Neural progenitor cell (in vitro differentiated cells): ENCODE results near the gene FOXK2. TPM values are rescaled to one million over a fixed set of nuclear protein-coding genes. Genes with fewer than 3 reads are reported as not detected.

Source experiments
- DNase-seq: peaks from one replicate; pipeline ENCODE4 v3.0.0-alpha.2; 2016; ENCODE audit warnings: low spot score
- H2AFZ ChIP-seq: fragments of 200-600 bp; sonication (generic); replicated peaks from 2 replicates; pipeline ENCODE4 v1.6.1; 2016; ENCODE audit warnings: antibody characterized with exemption
- H3F3A ChIP-seq: fragments of 200-600 bp; sonication (generic); 2 replicates; pipeline ENCODE4 v1.6.1; 2016; ENCODE audit warnings: antibody characterized with exemption, low read depth
- H3K27ac ChIP-seq: fragments of 200-600 bp; sonication (generic); 2 replicates; pipeline ENCODE4 v1.5.1; 2016; ENCODE audit warnings: mild to moderate bottlenecking
- H3K27me3 ChIP-seq: fragments of 200-600 bp; sonication (generic); 2 replicates; pipeline ENCODE4 v1.6.1; 2016; ENCODE audit warnings: mild to moderate bottlenecking, moderate library complexity
- H3K36me3 ChIP-seq: fragments of 200-600 bp; sonication (generic); 2 replicates; pipeline ENCODE4 v1.5.1; 2016
- H3K4me1 ChIP-seq: fragments of 200-600 bp; sonication (generic); 2 replicates; pipeline ENCODE4 v1.6.1; 2016; ENCODE audit warnings: mixed run types
- H3K4me2 ChIP-seq: fragments of 200-600 bp; sonication (generic); 2 replicates; pipeline ENCODE4 v1.6.1; 2016
- H3K4me3 ChIP-seq: fragments of 200-600 bp; sonication (generic); 2 replicates; pipeline ENCODE4 v1.5.1; 2016
- H3K79me2 ChIP-seq: fragments of 200-600 bp; sonication (generic); 2 replicates; pipeline ENCODE4 v1.6.1; 2016; ENCODE audit warnings: low read depth
- H3K9ac ChIP-seq: fragments of 200-600 bp; sonication (generic); 2 replicates; pipeline ENCODE4 v1.6.1; 2016
- H3K9me3 ChIP-seq: fragments of 200-600 bp; sonication (generic); 2 replicates; pipeline ENCODE4 v1.5.1; 2016; ENCODE audit warnings: low read depth
- H4K20me1 ChIP-seq: fragments of 200-600 bp; sonication (generic); 2 replicates; pipeline ENCODE4 v1.6.1; 2016; ENCODE audit warnings: low read depth
- H3K27ac Mint-ChIP-seq: 3 replicates; pipeline ENCODE4 v1.8.0; 2021; ENCODE audit warnings: mixed read lengths
- H3K27me3 Mint-ChIP-seq: 2 replicates; pipeline ENCODE4 v1.8.0; 2022; ENCODE audit warnings: low read depth, mild to moderate bottlenecking, inconsistent platforms, moderate library complexity, mixed read lengths; ENCODE audit not compliant: insufficient read depth
- H3K36me3 Mint-ChIP-seq: 3 replicates; pipeline ENCODE4 v1.8.0; 2021; ENCODE audit warnings: mixed read lengths
- H3K4me1 Mint-ChIP-seq: 3 replicates; pipeline ENCODE4 v1.8.0; 2021; ENCODE audit warnings: mixed read lengths
- H3K4me3 Mint-ChIP-seq: 3 replicates; pipeline ENCODE4 v1.8.0; 2021; ENCODE audit warnings: mild to moderate bottlenecking, moderate library complexity, mixed read lengths
- H3K9me3 Mint-ChIP-seq: 3 replicates; pipeline ENCODE4 v1.8.0; 2020; ENCODE audit warnings: mixed read lengths
- CTCF ChIP-seq: fragments of 200-600 bp; sonication (generic); IDR thresholded peaks from 2 replicates; pipeline ENCODE4 v1.5.1; 2017; ENCODE audit warnings: antibody characterized with exemption, mild to moderate bottlenecking
- EZH2 ChIP-seq: fragments of 200-600 bp; sonication (generic); IDR thresholded peaks from 2 replicates; pipeline ENCODE4 v1.6.1; 2017; ENCODE audit warnings: antibody characterized with exemption, mild to moderate bottlenecking, moderate library complexity
- EZH2phosphoT487 ChIP-seq: fragments of 200-600 bp; sonication (generic); IDR thresholded peaks from 2 replicates; pipeline ENCODE4 v1.6.1; 2017; ENCODE audit warnings: antibody characterized with exemption
- total RNA-seq: library from RNA; depleted of rRNA; stranded (reverse); fragments of >200 nt; gene quantifications from 2 replicates; pipeline ENCODE4 v1.2.3, GENCODE V29; 2015; ENCODE audit warnings: low replicate concordance

FOXK2 gene
- total RNA-seq, 1 donor from 2014 or later: 28.1 TPM

GRCh38 chr17:82642022-82642421 lies 122.5 kb downstream of the FOXK2 start:
- peaks cover 98% of the 10 kb centered on the region for H3K79me2 ChIP-seq
- no peak overlapping the region for H3K9ac ChIP-seq
- H3K27ac ChIP-seq: no peak overlapping the region
- Mint-ChIP-seq H3K27me3 (peaks cover 2% of the 10 kb centered on the region), H3K27ac (no peak overlapping the region), H3K4me1 (peaks cover 18% of the 10 kb centered on the region), H3K4me3 (no peak overlapping the region), H3K9me3 (peaks cover 2% of the 10 kb centered on the region), H3K36me3 (peaks cover 18% of the 10 kb centered on the region)
- H3F3A ChIP-seq: no peaks in the 10 kb centered on the region
- peaks cover 6% of the 10 kb centered on the region for H3K4me1 ChIP-seq
- H3K27me3 ChIP-seq: no peaks in the 10 kb centered on the region
- DNase-seq: no peak
- H3K36me3 ChIP-seq: no peaks in the 10 kb centered on the region
- no peaks in the 10 kb centered on the region for H3K9me3 ChIP-seq
- TF ChIP-seq EZH2: no peak
- TF ChIP-seq CTCF: no peak
- no peak for TF ChIP-seq EZH2phosphoT487
- H3K4me3 ChIP-seq: no peak overlapping the region
- peaks cover 91% of the 10 kb centered on the region for H4K20me1 ChIP-seq
- no peak overlapping the region for H3K4me2 ChIP-seq
- H2AFZ ChIP-seq: no peak overlapping the region

GRCh38 chr17:82644148-82644547 lies 124.6 kb downstream of the FOXK2 start:
- Histone ChIP-seq H3K27me3 (no peaks in the 10 kb centered on the region), H3K9ac (no peak overlapping the region), H4K20me1 (peaks cover 82% of the 10 kb centered on the region), H3F3A (peaks cover 9% of the 10 kb centered on the region), H3K36me3 (no peaks in the 10 kb centered on the region), H3K27ac (no peak overlapping the region), H3K4me2 (no peak overlapping the region), H3K79me2 (peaks cover 87% of the 10 kb centered on the region), H3K4me1 (peaks cover 6% of the 10 kb centered on the region), H2AFZ (no peak overlapping the region), H3K9me3 (no peaks in the 10 kb centered on the region), H3K4me3 (no peak overlapping the region)
- DNase-seq: no peak
- no peak overlapping the region for H3K27ac Mint-ChIP-seq
- TF ChIP-seq EZH2phosphoT487 (no peak), EZH2 (no peak), CTCF (no peak)
- H3K9me3 Mint-ChIP-seq: no peaks in the 10 kb centered on the region
- peaks cover 11% of the 10 kb centered on the region for H3K36me3 Mint-ChIP-seq
- peaks cover 13% of the 10 kb centered on the region for H3K4me1 Mint-ChIP-seq
- peaks cover 2% of the 10 kb centered on the region for H3K27me3 Mint-ChIP-seq
- no peak overlapping the region for H3K4me3 Mint-ChIP-seq

- peaks cover 71% of the 10 kb centered on the region for H4K20me1 ChIP-seq
- TF ChIP-seq CTCF (no peak), EZH2phosphoT487 (no peak), EZH2 (no peak)
- no peaks in the 10 kb centered on the region for H3K9me3 ChIP-seq
- DNase-seq: no peak
- H3K27ac ChIP-seq: no peak overlapping the region
- Mint-ChIP-seq H3K27me3 (peaks cover 5% of the 10 kb centered on the region), H3K9me3 (no peaks in the 10 kb centered on the region), H3K4me3 (peak overlapping the region; percentile 91), H3K36me3 (peaks cover 8% of the 10 kb centered on the region), H3K4me1 (peaks cover 16% of the 10 kb centered on the region), H3K27ac (no peak overlapping the region)
- H3K4me1 ChIP-seq: peaks cover 6% of the 10 kb centered on the region
- no peak overlapping the region for H3K4me2 ChIP-seq
- no peaks in the 10 kb centered on the region for H3K27me3 ChIP-seq
- peaks cover 74% of the 10 kb centered on the region for H3K79me2 ChIP-seq
- H2AFZ ChIP-seq: no peak overlapping the region
- peaks cover 9% of the 10 kb centered on the region for H3F3A ChIP-seq
- H3K9ac ChIP-seq: no peak overlapping the region
- H3K4me3 ChIP-seq: no peak overlapping the region
- no peaks in the 10 kb centered on the region for H3K36me3 ChIP-seq
These were observed 126.0 kb downstream of the FOXK2 start for GRCh38 chr17:82645516-82645915.
